ENCODE measurements around the gene C9orf43.

Gene C9orf43

DNA sequence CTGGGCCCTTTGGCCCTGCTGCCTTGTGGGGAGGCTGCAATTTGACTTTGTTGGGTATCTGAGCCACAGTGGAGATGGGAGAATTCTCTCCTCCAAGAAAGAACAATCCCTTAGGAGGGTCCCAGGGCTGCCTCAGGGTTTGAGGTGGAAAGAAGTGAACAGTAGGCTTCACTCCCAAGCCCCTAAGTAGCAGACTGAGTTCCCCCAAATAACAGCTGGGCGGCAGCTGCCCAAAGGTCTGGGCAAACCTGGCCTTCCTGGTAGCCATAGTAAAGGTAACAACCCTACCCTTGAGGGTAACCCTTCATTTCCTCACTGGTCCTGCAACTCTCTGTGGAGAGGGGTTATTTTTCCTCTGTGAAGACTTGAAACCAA, 53.7 kb downstream of the C9orf43 start:
- DNase-seq (no peak), ATAC-seq (no peak)
- Mint-ChIP-seq H3K9me3 (peaks cover 7 to 11% of the 10 kb centered on the region in 2 donors), H3K27ac (no peak overlapping the region), H3K4me1 (peaks cover 11% of the 10 kb centered on the region), H3K27me3 (no peaks in the 10 kb centered on the region), H3K4me3 (no peak overlapping the region)

DNA sequence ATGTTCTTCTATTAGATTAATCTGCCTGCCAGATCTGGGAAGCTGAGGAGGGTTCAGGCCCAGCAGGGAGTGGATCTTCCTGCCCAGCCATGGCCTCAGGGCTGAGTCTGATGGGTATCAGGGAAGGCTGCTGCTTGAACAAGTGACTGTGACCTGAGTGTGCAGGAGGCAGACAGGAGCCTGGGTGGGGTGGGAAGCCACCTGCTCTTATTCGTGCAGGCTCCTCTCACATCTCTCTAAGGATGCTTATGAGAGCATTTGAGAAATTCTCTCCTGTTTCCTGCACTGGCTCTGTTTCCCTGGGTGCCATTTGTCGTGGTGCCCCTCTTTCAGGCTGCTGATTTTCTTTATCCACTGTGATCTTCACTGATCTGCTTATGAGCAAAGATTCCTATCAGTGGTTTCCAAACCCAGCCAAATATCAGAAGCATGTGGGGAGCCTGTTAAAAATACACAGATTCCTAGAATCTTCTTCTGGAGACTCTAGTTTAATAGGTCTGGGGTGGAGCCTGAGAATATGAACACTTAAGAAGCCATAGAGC, 55.1 kb downstream of the C9orf43 start:
- ATAC-seq (no peak), DNase-seq (no peak)
- no peaks in the 10 kb centered on the region for H3K27me3 Mint-ChIP-seq
- H3K4me3 Mint-ChIP-seq = no peak overlapping the region
- peaks cover 7 to 11% of the 10 kb centered on the region in 2 donors for H3K9me3 Mint-ChIP-seq
- H3K27ac Mint-ChIP-seq = peak overlapping the region in 1 of 2 donors; percentile 16
- H3K4me1 Mint-ChIP-seq = peaks cover 11% of the 10 kb centered on the region

DNA sequence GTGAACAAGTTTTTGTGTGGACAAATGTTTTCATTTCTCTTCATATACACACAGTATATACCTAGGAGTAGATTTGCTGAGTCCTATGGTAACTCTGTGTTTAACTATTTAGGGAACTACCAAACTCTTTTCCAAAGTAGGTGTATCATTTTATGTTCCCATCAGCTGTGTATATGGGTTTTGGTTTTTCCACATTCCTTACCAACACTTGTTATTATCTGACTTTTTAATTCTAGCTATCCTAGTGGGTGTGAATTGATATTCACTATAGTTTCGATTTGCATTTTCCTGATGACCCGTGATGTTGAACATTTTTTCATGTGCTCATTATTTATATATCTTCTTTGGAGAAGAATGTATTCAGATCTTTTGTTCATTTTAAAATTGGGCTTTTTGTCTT, 56.6 kb downstream of the C9orf43 start:
- Mint-ChIP-seq H3K9me3 (peaks cover 7 to 11% of the 10 kb centered on the region in 2 donors), H3K4me3 (no peak overlapping the region), H3K27ac (no peak overlapping the region), H3K4me1 (peaks cover 11% of the 10 kb centered on the region), H3K27me3 (no peaks in the 10 kb centered on the region)
- DNase-seq (no peak), ATAC-seq (no peak)

DNA sequence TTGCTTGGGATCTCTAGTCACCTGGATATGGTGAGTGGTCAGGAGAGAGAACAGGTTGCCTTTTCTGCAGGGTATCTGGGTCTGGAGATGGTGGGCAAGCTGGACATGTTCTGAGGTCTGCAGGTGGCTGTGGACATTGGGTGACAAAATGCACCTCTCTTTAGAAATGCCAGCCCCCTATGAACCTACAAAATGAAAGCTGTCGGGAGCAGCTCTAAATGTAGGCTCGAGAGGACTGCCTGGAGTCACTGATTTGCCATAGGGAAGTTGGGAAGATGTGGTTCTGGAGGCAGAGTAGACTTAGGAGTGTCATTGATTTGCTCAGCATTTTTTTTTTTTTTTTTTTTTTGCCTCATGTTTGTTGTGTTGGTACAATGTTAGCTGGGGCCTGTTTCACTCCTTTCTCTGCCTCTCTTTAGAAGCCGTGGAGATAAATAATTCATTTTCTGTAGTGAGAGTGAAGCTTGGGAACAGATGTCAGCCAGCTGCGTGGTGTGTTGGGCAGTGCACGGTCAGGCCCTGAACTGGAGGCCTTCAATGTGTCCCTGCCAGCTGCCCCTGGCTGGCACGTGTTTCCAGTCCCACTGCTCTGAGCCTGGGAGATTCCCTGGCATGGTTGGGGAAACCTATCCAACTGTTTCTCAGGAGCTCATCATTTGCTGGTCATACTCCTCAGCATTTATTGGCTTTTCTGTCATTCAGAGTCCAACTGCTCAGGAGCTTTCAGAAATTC, 58.3 kb downstream of the C9orf43 start:
- Mint-ChIP-seq H3K4me3 (no peak overlapping the region), H3K27me3 (no peaks in the 10 kb centered on the region), H3K27ac (no peak overlapping the region), H3K4me1 (peaks cover 11% of the 10 kb centered on the region), H3K9me3 (peaks cover 7 to 11% of the 10 kb centered on the region in 2 donors)
- DNase-seq (no peak), ATAC-seq (no peak)

DNA sequence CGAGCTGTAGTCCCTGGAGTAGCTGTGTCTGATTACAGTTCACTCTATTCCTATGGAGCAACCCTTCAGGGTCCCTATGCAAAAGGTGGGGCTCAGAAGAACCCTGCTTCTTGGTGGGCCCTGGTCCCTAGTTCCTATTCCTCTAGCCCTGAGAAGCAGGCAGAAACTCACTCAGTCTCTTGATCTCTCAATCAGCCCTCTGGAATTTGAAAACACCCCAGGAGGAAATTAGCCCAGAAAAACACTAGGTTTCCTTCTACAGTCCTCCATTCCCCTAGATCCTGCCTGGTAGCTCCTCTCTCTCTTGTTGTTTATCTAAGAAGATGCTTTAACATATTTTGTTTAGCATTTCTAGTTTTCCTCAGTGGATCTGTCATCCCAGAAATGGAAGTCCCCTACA, 60.6 kb downstream of the C9orf43 start:
- Mint-ChIP-seq H3K4me1 (no peaks in the 10 kb centered on the region), H3K27me3 (no peaks in the 10 kb centered on the region), H3K27ac (no peak overlapping the region), H3K4me3 (no peak overlapping the region), H3K9me3 (peaks cover 7 to 11% of the 10 kb centered on the region in 2 donors)
- DNase-seq (no peak), ATAC-seq (no peak)

DNA sequence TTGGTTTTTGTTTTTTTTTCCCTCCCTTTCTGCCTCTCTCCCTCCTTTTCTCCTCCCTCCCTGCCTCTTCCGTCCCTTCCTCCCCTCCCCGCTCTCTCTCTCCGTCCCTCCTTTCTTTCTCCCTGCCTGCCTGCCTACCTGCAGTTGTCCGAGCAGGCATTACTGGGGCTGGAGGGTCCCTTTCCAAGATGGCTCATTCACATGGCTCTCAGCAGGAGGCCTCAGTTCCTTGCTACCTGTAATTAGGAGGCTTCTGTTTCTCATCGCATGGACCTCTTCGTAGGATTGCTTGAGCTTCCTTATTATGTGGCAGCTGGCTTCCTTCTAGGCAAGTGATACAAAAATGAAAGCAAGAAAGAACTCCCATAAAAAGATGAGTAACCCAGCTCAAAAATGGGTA, 61.0 kb downstream of the C9orf43 start:
- ATAC-seq (no peak), DNase-seq (no peak)
- no peaks in the 10 kb centered on the region for H3K4me1 Mint-ChIP-seq
- H3K27me3 Mint-ChIP-seq = no peaks in the 10 kb centered on the region
- peaks cover 7 to 11% of the 10 kb centered on the region in 2 donors for H3K9me3 Mint-ChIP-seq
- H3K4me3 Mint-ChIP-seq = no peak overlapping the region
- no peak overlapping the region for H3K27ac Mint-ChIP-seq

DNA sequence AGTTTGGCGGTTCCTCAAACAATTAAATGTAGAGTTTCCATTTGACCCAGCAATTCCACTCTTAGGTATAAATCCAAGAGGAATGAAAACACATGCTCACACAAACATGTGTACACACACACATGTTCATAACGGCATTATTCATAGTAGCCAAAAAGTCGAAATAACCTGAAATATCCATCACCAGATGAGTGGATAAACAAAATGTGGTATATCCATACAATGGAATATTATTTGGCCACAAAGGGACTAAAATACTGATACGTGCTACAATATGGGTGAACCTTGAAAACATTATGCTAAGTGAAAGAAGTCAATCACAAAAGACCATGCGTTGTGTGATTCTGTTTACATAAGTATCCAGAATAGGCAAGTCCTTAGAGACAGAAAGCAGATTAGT, 61.7 kb downstream of the C9orf43 start:
- Mint-ChIP-seq H3K9me3 (peaks cover 7 to 11% of the 10 kb centered on the region in 2 donors), H3K4me3 (no peak overlapping the region), H3K27me3 (peaks cover 4% of the 10 kb centered on the region), H3K4me1 (peaks cover 3% of the 10 kb centered on the region), H3K27ac (no peak overlapping the region)
- DNase-seq (no peak), ATAC-seq (no peak)

DNA sequence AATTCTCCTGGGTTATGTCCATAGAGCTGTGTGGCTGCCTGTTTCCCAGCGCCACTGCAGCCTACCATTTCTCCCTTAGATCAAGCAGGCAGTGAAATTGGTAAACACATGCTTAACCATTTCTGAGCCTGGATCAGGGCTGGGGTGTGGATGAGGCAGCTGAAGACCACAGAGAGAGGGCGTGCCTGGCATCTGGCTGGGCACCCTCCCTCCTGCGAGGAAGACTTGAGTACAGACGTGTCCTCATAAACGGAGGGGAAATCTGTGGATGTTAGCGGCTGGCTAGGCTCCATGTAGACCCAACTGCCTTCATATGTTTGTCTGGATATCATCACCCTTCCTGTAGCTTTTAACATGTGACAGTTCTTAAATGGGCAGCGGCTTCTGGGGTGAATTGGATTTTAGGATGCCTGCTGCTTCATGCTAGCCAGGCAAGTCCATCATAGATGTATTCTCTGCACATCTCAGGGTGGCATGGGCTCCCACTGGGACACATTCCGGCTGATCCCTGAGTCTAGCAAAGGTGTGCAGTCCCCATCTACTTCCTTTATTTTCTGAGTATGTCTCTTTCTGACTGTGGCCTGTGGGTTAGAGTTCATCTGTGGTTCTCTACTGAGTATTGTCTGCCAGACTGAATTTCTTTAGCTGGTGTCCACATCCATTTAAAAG, 63.9 kb downstream of the C9orf43 start:
- Mint-ChIP-seq H3K4me1 (peaks cover 24% of the 10 kb centered on the region), H3K27me3 (peaks cover 19% of the 10 kb centered on the region), H3K9me3 (no peaks in the 10 kb centered on the region), H3K27ac (no peak overlapping the region), H3K4me3 (no peak overlapping the region)
- ATAC-seq = no peak
- DNase-seq = no peak

DNA sequence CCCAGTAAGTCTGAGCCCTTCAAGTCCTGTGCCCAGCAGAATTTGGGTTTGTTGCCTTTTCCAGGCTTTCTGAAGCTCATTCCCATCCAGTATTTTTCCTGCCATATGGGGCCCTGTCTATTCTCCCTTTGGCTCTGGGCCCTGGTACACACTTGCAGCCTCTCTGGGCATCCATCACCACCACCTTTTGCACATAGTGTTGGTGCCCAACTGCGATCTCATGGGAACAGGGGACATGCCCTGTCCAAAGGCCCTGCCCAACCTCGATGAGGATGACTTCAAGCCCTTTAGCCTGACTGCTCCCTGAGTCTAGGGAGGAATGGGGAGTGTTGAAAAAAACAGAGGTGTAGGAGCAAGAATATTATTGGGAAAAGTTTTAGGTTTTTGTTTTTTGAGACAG, 64.5 kb downstream of the C9orf43 start:
- peaks cover 19% of the 10 kb centered on the region for H3K27me3 Mint-ChIP-seq
- DNase-seq (no peak), ATAC-seq (no peak)
- no peaks in the 10 kb centered on the region for H3K9me3 Mint-ChIP-seq
- no peak overlapping the region for H3K27ac Mint-ChIP-seq
- peaks cover 29% of the 10 kb centered on the region for H3K4me1 Mint-ChIP-seq
- H3K4me3 Mint-ChIP-seq = no peak overlapping the region

DNA sequence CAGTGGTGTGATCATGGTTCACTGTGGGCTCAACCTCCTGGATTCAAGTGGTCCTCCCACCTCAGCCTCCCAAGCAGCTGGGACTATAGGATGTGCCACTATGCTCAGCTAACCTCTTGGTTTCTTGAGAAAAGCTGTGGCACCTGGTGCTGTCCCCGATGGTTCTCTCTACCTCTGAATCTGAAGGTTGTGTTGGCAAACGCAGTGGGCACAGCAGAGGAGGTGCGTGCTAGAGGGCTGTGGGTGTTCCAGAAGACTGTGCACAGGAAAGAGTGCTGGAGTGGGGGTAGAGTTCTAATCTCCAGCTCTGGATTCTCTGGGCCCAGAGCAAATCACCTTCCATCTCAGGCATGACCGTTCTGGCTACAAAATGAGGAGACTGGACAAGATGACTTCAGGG, 65.4 kb downstream of the C9orf43 start:
- DNase-seq (no peak), ATAC-seq (no peak)
- H3K4me3 Mint-ChIP-seq = no peak overlapping the region
- peaks cover 19% of the 10 kb centered on the region for H3K27me3 Mint-ChIP-seq
- peaks cover 29% of the 10 kb centered on the region for H3K4me1 Mint-ChIP-seq
- no peaks in the 10 kb centered on the region for H3K9me3 Mint-ChIP-seq
- H3K27ac Mint-ChIP-seq = no peak overlapping the region

DNA sequence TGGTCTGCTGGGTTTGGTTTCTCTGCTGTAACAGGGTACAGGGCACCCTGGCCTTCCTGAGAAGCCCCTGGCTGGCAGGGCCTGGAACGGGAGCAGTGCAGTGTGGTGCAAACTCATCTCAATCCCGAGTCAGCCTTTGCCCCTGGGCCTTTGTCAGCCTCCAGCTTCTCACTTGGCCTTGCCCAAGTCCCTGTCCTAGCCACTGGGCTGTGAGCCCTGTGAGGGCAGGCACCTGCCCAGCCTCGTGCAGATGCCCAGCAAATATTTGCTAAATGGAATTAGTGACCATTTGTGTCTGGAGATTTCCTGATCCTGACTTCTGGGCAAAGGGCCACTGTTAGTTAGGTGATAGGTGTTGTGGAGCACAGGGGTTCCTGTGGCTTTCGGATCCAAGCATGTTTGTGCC, 66.0 kb downstream of the C9orf43 start:
- Mint-ChIP-seq H3K27ac (no peak overlapping the region), H3K27me3 (peaks cover 19% of the 10 kb centered on the region), H3K9me3 (no peaks in the 10 kb centered on the region), H3K4me3 (no peak overlapping the region), H3K4me1 (peaks cover 29% of the 10 kb centered on the region)
- no peak for DNase-seq
- ATAC-seq = no peak

DNA sequence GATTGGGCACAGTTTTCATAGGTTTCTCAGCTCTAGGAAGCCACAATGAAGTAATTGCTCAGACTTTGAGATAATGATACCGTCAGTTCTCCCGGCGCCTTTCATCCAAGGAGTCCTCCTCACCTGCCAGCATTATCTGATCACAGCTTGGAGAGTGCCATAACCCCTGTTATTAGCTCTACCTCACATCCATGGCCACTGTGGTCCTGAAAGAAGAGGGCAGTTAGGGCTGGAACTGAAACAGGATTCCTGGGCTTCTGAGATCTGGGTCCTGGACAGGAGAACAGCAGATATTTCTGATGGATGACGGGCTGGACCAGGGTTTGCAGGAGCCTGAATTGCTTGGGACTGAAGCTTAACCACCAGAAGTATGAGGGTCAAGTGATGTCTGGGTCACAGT, 66.5 kb downstream of the C9orf43 start:
- Mint-ChIP-seq H3K27ac (peak overlapping the region in 1 of 2 donors; percentile 14), H3K27me3 (peaks cover 19% of the 10 kb centered on the region), H3K4me3 (no peak overlapping the region), H3K4me1 (peaks cover 29% of the 10 kb centered on the region), H3K9me3 (no peaks in the 10 kb centered on the region)
- DNase-seq (no peak), ATAC-seq (no peak)

DNA sequence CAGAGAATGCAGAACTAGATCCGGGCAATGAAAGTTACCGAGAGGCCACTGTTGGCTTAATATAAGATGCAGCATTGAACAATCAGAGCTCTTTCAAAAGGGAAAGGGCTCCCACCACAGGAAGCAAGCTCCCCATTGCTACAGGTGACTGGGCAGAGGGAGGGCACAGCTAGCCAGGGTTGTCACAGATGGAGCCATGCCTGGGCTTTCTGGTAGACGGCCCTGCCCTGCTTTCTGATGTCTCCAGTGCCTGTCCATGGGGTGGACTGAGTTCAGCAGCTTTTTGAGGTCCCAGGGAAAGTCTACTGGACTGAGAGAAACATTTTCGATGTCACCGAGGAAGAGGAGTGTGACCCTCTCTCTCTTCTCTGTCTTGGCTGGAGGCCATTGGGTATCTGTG, 67.1 kb downstream of the C9orf43 start:
- no peak overlapping the region for H3K4me3 Mint-ChIP-seq
- DNase-seq (no peak), ATAC-seq (no peak)
- H3K9me3 Mint-ChIP-seq = no peaks in the 10 kb centered on the region
- peaks cover 19% of the 10 kb centered on the region for H3K27me3 Mint-ChIP-seq
- H3K4me1 Mint-ChIP-seq = peaks cover 29% of the 10 kb centered on the region
- H3K27ac Mint-ChIP-seq = peak overlapping the region in 1 of 2 donors; percentile 38

DNA sequence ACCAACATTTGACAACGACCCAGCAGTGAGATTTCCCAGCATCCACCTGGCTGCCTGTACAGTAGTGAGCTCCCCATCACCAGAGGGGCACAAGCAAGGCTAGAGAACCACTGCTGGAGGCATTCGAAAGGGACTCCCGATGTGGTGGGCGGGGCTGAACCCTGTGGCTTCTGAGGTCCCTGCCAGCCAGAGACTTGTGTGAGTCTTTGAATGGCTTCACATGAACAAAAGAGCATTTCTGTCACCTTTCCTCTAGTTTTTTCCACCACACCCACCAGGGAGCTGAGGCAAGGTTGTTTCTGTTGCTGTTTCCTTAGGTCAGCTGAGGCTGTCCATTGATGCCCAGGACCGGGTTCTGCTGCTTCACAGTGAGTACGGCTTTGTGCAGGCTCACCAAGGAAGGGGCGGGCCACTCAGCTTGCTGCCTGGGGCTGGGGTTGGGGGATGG, 68.7 kb downstream of the C9orf43 start:
- H3K27ac Mint-ChIP-seq = no peak overlapping the region
- H3K27me3 Mint-ChIP-seq = peaks cover 19% of the 10 kb centered on the region
- H3K4me3 Mint-ChIP-seq = no peak overlapping the region
- no peaks in the 10 kb centered on the region for H3K9me3 Mint-ChIP-seq
- peak; percentile 14 to 30 for DNase-seq
- ATAC-seq = peak; percentile 60
- H3K4me1 Mint-ChIP-seq = peaks cover 29% of the 10 kb centered on the region

Data from stimulated activated naive CD8-positive, alpha-beta T cell treated with anti-CD3 and anti-CD28 coated beads, Interleukin-15, amount 100 ng/mL, for 72 hours (primary cell).